Measurements from ENCODE around the gene RIMBP2. TPM values are rescaled to one million over a fixed set of nuclear protein-coding genes. Genes with fewer than 3 reads are reported as not detected.

RIMBP2 gene
- total and polyA plus RNA-seq, 9 of the 15 experiments (the other 6 are each of a cell fraction or from before 2014, with no cell fraction given) = not detected

DNA sequence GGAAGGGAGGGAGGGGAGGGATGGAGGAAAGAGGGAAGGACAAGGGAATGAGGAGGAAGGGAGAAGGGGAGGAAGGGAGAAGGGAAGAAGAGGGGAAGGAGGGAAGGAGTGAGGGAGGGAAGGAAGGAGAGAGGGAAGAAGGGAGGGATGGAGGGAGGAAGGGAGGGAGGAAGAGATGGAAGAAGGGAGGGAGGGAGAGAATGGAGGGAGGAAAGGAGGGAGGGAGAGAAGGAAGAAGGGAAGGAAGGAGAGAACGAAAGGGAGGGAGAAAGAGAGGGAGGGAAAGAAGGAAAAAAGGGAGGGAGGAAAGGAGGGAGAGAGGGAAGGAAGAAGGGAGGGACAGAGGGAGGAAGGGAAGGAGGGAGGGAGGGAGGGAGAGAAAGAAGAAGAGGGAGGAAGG is 49.5 kb downstream of the RIMBP2 start:
- no peak for ATAC-seq
- no peak overlapping the region for H2AFZ ChIP-seq (ENCODE audit: low read depth, low read length)
- no TSS peak for BruUV-seq (replicated peaks)
- H3K27me3 ChIP-seq (ENCODE audit: control insufficient read depth in 2 of 2, insufficient read depth in 2 of 2, low read length in 2 of 2) = peaks cover 12 to 54% of the 10 kb centered on the region in 2 experiments; a peak in 4 of 5 replicates
- H3K36me3 ChIP-seq (ENCODE audit: control insufficient read depth, insufficient read depth, low read length) = no peaks in the 10 kb centered on the region
- H3K9me3 ChIP-seq (replicated peaks; ENCODE audit: control insufficient read depth, insufficient read depth, low read depth, low read length) = no peaks in the 10 kb centered on the region
- H3K4me3 ChIP-seq = no peak overlapping the region
- FAIRE-seq = no peak
- H3K4me1 ChIP-seq (replicated peaks in 1 of 2; ENCODE audit: control insufficient read depth in 2 of 2, insufficient read depth in 2 of 2, low read length in 2 of 2) = no peaks in the 10 kb centered on the region; a peak in 1 of 5 replicates
- intact Hi-C loops (cut with micrococcal nuclease) = no loop called here
- WGBS (ENCODE audit: insufficient coverage, low coverage, missing lambda C conversion rate) = 17% methylated on average over 1 of the region's 1 CpG
- H3K4me2 ChIP-seq (ENCODE audit: insufficient read depth, low read length) = no peak overlapping the region
- ChIA-PET POLR2A (no interaction called here), CTCF (ENCODE audit: low intra/inter-chr PET ratio) (no interaction called here)
- H3K9ac ChIP-seq (ENCODE audit: insufficient read depth in 1 of 2, low read depth in 2 of 2, low read length in 2 of 2) = no peak overlapping the region
- H4K20me1 ChIP-seq (replicated peaks; ENCODE audit: control insufficient read depth, insufficient read depth, low read length) = no peaks in the 10 kb centered on the region
- no peak for DNase-seq (ENCODE audit: extremely low read depth in 1 of 4, low spot score in 3 of 4)
- H3K27ac ChIP-seq (ENCODE audit: extremely low read depth, low read depth, low read length) = no peak overlapping the region
- TF ChIP-seq, protein P1, sequence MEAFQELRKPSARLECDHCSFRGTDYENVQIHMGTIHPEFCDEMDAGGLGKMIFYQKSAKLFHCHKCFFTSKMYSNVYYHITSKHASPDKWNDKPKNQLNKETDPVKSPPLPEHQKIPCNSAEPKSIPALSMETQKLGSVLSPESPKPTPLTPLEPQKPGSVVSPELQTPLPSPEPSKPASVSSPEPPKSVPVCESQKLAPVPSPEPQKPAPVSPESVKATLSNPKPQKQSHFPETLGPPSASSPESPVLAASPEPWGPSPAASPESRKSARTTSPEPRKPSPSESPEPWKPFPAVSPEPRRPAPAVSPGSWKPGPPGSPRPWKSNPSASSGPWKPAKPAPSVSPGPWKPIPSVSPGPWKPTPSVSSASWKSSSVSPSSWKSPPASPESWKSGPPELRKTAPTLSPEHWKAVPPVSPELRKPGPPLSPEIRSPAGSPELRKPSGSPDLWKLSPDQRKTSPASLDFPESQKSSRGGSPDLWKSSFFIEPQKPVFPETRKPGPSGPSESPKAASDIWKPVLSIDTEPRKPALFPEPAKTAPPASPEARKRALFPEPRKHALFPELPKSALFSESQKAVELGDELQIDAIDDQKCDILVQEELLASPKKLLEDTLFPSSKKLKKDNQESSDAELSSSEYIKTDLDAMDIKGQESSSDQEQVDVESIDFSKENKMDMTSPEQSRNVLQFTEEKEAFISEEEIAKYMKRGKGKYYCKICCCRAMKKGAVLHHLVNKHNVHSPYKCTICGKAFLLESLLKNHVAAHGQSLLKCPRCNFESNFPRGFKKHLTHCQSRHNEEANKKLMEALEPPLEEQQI (IDR thresholded peaks at IDR 0.05) = no peak
- TF ChIP-seq, protein P2, sequence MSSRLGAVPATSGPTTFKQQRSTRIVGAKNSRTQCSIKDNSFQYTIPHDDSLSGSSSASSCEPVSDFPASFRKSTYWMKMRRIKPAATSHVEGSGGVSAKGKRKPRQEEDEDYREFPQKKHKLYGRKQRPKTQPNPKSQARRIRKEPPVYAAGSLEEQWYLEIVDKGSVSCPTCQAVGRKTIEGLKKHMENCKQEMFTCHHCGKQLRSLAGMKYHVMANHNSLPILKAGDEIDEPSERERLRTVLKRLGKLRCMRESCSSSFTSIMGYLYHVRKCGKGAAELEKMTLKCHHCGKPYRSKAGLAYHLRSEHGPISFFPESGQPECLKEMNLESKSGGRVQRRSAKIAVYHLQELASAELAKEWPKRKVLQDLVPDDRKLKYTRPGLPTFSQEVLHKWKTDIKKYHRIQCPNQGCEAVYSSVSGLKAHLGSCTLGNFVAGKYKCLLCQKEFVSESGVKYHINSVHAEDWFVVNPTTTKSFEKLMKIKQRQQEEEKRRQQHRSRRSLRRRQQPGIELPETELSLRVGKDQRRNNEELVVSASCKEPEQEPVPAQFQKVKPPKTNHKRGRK (tag; IDR thresholded peaks at IDR 0.05) = peak; percentile 46; the same call in 1 of the 2 replicates
- no peaks in the 10 kb centered on the region for H3K79me2 ChIP-seq (ENCODE audit: control insufficient read depth, insufficient read depth, low read length)
- in situ Hi-C loops (cut with MboI) = no loop called here
- no peaks in the 10 kb centered on the region for H3K9me1 ChIP-seq (ENCODE audit: control insufficient read depth, insufficient read depth, low read length)

Measured in K562 (cell line).